ENCODE results near the gene LCAT. TPM values are rescaled to one million over a fixed set of nuclear protein-coding genes. Genes with fewer than 3 reads are reported as not detected.

The LCAT gene
- total RNA-seq, 1 donor from 2014 or later = 73.8 TPM

- H3K4me1 Mint-ChIP-seq = no peaks in the 10 kb centered on the region
- TF ChIP-seq, protein P1, sequence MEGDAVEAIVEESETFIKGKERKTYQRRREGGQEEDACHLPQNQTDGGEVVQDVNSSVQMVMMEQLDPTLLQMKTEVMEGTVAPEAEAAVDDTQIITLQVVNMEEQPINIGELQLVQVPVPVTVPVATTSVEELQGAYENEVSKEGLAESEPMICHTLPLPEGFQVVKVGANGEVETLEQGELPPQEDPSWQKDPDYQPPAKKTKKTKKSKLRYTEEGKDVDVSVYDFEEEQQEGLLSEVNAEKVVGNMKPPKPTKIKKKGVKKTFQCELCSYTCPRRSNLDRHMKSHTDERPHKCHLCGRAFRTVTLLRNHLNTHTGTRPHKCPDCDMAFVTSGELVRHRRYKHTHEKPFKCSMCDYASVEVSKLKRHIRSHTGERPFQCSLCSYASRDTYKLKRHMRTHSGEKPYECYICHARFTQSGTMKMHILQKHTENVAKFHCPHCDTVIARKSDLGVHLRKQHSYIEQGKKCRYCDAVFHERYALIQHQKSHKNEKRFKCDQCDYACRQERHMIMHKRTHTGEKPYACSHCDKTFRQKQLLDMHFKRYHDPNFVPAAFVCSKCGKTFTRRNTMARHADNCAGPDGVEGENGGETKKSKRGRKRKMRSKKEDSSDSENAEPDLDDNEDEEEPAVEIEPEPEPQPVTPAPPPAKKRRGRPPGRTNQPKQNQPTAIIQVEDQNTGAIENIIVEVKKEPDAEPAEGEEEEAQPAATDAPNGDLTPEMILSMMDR (IDR thresholded peaks at IDR 0.05; ENCODE audit: unreplicated experiment) = no peak
- peaks cover 14% of the 10 kb centered on the region for H3K36me3 Mint-ChIP-seq
- no peaks in the 10 kb centered on the region for H3K27me3 Mint-ChIP-seq (ENCODE audit: low read depth)
- no peaks in the 10 kb centered on the region for H3K9me3 Mint-ChIP-seq
- no peak overlapping the region for H3K27ac Mint-ChIP-seq
- no peak overlapping the region for H3K4me3 Mint-ChIP-seq
- no peak for DNase-seq (ENCODE audit: low spot score in 2 of 2, unreplicated experiment in 2 of 2)
Measured at GRCh38 chr16:67946966-67947558, 3.1 kb upstream of the LCAT start.

DNA sequence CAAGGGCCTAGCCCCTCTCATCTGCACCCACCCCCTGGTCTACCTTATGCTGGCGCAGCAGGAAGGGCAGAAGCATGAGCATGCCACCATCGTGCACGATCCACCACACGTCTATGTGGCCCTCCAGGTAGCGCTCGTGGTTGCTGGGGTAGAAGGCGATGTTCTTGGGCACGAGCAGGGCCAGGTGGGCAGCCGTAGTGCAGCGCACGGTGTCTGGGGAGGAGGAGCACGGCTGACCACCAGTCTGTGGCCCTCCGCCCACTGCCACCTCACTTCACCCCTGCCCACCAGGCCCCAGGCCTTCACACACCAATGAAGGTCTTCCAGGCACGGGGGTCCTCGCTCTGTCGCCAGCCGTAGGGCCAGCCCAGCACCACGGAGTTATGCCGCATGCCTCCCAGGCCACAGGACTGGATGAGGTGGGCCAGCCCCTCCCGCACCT lies 2.2 kb upstream of the LCAT start:
- H3K4me1 Mint-ChIP-seq = no peaks in the 10 kb centered on the region
- DNase-seq (ENCODE audit: low spot score in 2 of 2, unreplicated experiment in 2 of 2) = no peak
- TF ChIP-seq, protein P1 (IDR thresholded peaks at IDR 0.05; ENCODE audit: unreplicated experiment) = no peak
- H3K4me3 Mint-ChIP-seq = no peak overlapping the region
- peaks cover 10% of the 10 kb centered on the region for H3K36me3 Mint-ChIP-seq
- H3K27ac Mint-ChIP-seq = no peak overlapping the region
- H3K9me3 Mint-ChIP-seq = no peaks in the 10 kb centered on the region
- H3K27me3 Mint-ChIP-seq (ENCODE audit: low read depth) = no peaks in the 10 kb centered on the region

DNA sequence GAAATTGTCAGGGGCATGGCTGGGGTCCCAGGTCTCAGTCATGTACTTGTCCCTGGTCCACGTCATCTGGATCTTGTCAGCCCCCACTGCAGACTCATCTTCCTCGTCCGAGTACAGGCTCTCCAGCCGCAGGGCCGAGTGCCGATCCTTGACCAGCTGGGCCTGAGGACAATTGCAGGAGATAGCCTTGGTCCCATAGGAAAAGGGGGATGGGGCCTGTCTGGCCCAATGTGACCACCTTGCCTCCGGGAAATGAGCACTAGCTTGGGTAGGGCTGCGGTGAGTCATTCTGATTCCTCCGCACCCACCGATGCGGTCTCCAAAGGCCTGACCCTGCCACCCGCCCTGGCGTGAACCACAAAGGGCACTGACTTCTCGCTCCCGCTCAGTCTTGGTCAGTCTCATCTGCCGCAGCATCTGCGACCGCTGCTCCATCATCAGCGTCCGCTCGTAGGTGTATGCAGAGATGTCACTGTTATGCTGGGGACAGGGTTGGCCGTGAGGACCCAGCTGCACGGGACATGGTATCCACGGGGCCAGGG lies 1.5 kb upstream of the LCAT start:
- no peaks in the 10 kb centered on the region for H3K27me3 Mint-ChIP-seq (ENCODE audit: low read depth)
- H3K27ac Mint-ChIP-seq = no peak overlapping the region
- H3K4me1 Mint-ChIP-seq = no peaks in the 10 kb centered on the region
- H3K4me3 Mint-ChIP-seq = no peak overlapping the region
- no peaks in the 10 kb centered on the region for H3K9me3 Mint-ChIP-seq
- no peak for DNase-seq (ENCODE audit: low spot score in 2 of 2, unreplicated experiment in 2 of 2)
- TF ChIP-seq, protein P1 (IDR thresholded peaks at IDR 0.05; ENCODE audit: unreplicated experiment) = no peak
- H3K36me3 Mint-ChIP-seq = peaks cover 10% of the 10 kb centered on the region

GRCh38 chr16:67944690-67945391 lies 921 bp upstream of the LCAT start:
- no peak for DNase-seq (ENCODE audit: low spot score in 2 of 2, unreplicated experiment in 2 of 2)
- TF ChIP-seq, protein P1 (IDR thresholded peaks at IDR 0.05; ENCODE audit: unreplicated experiment) = no peak
- H3K27ac Mint-ChIP-seq = no peak overlapping the region
- H3K4me1 Mint-ChIP-seq = no peaks in the 10 kb centered on the region
- H3K27me3 Mint-ChIP-seq (ENCODE audit: low read depth) = no peaks in the 10 kb centered on the region
- H3K4me3 Mint-ChIP-seq = no peak overlapping the region
- H3K9me3 Mint-ChIP-seq = no peaks in the 10 kb centered on the region
- peaks cover 10% of the 10 kb centered on the region for H3K36me3 Mint-ChIP-seq

- Mint-ChIP-seq H3K36me3 (peaks cover 8% of the 10 kb centered on the region), H3K27ac (no peak overlapping the region), H3K9me3 (no peaks in the 10 kb centered on the region), H3K4me1 (no peaks in the 10 kb centered on the region), H3K27me3 (ENCODE audit: low read depth) (no peaks in the 10 kb centered on the region), H3K4me3 (no peak overlapping the region)
- no peak for DNase-seq (ENCODE audit: low spot score in 2 of 2, unreplicated experiment in 2 of 2)
- TF ChIP-seq, protein P1 (IDR thresholded peaks at IDR 0.05; ENCODE audit: unreplicated experiment) = no peak
Measured at GRCh38 chr16:67943256-67943618, 683 bp downstream of the LCAT start.

Measured in mesothelial cell of epicardium (in vitro differentiated cells).